Ishikawa (cell line): ENCODE results near the gene GPER1.

Experiments used
- CEBPB ChIP-seq: IDR thresholded peaks from 2 replicates; pipeline ENCODE4 v1.6.1; 2012
- EGR1 ChIP-seq: IDR thresholded peaks from 2 replicates; pipeline ENCODE4 v1.6.1; 2012
- EP300 ChIP-seq: IDR thresholded peaks from 2 replicates; pipeline ENCODE4 v1.6.1; 2012; ENCODE audit warnings: borderline replicate concordance
- MAX ChIP-seq: IDR thresholded peaks from 2 replicates; pipeline ENCODE4 v1.6.1; 2012
- NFIC ChIP-seq: IDR thresholded peaks from 2 replicates; pipeline ENCODE4 v1.6.1; 2012
- REST ChIP-seq: IDR thresholded peaks from 2 replicates; pipeline ENCODE4 v1.6.1; 2012; ENCODE audit warnings: low read depth, mild to moderate bottlenecking
- TAF1 ChIP-seq: IDR thresholded peaks from 2 replicates; pipeline ENCODE4 v1.6.1; 2012; ENCODE audit warnings: low read depth, mild to moderate bottlenecking
- TEAD4 ChIP-seq: IDR thresholded peaks from 2 replicates; pipeline ENCODE4 v1.6.1; 2012

GRCh38 chr7:1071731-1072254 is 16.1 kb upstream of the GPER1 start:
- TF ChIP-seq CEBPB (no peak), EGR1 (no peak), EP300 (no peak), TAF1 (no peak), NFIC (no peak), MAX (no peak), REST (no peak), TEAD4 (no peak)
